Thymus (tissue), 11 donors: ENCODE data around the gene DCC. TPM values are rescaled to one million over a fixed set of nuclear protein-coding genes. Genes with fewer than 3 reads are reported as not detected.

Experiments
- DNase-seq, 9 donors: peaks; one replicate each; pipeline ENCODE4 v3.0.0-alpha.2; 2013; ENCODE audit warnings: low spot score in 9 of 9, low read depth in 6 of 9, missing footprints in 1 of 9
- H3K27ac ChIP-seq, 2 donors: one replicate each; pipeline ENCODE4 v1.5.1; 2013; ENCODE audit warnings: control low read depth in 1 of 2, low read depth in 1 of 2, low read length in 1 of 2, mild to moderate bottlenecking in 1 of 2, moderate library complexity in 1 of 2
- H3K27me3 ChIP-seq, 2 donors: one replicate each; pipeline ENCODE4 v1.5.1; 2013; ENCODE audit warnings: low read length in 1 of 2; ENCODE audit not compliant: control insufficient read depth in 2 of 2, insufficient read depth in 1 of 2
- H3K36me3 ChIP-seq, 2 donors: one replicate each; pipeline ENCODE4 v1.5.1; 2013; ENCODE audit warnings: low read length in 1 of 2, mild to moderate bottlenecking in 1 of 2, moderate library complexity in 1 of 2; ENCODE audit not compliant: control insufficient read depth in 2 of 2, insufficient read depth in 2 of 2
- H3K4me1 ChIP-seq, 2 donors: one replicate each; pipeline ENCODE4 v1.5.1; 2013; ENCODE audit warnings: low read length in 2 of 2; ENCODE audit not compliant: control insufficient read depth in 2 of 2, insufficient read depth in 2 of 2
- H3K4me3 ChIP-seq, 2 donors: one replicate each; pipeline ENCODE4 v1.5.1; 2013; ENCODE audit warnings: low read length in 2 of 2, control low read depth in 1 of 2, mild to moderate bottlenecking in 1 of 2
- H3K9me3 ChIP-seq, 2 donors: one replicate each; pipeline ENCODE4 v1.5.1; 2013; ENCODE audit warnings: low read length in 1 of 2, mild to moderate bottlenecking in 1 of 2; ENCODE audit not compliant: control insufficient read depth in 2 of 2, insufficient read depth in 1 of 2
- WGBS: extraction: QIAGEN DNeasy Blood & Tissue Kit; methylation state at CpG from one replicate; pipeline ENCODE4 v1.1.7; 2013; 5-methylcytosine and 5-hydroxymethylcytosine counted together
- polyA plus RNA-seq: library from polyadenylated mRNA; stranded (reverse); fragments of 200-250 nt; gene quantifications from one replicate; pipeline ENCODE4 v1.2.3, GENCODE V29; 2013
- total RNA-seq: library from RNA; stranded (reverse); fragments of 120-200 nt; gene quantifications from one replicate; pipeline ENCODE4 v1.2.4, GENCODE V29; 2013
- donor health status: healthy.

DCC gene
- total and polyA plus RNA-seq, 2 donors: 0.68 to 7.6 TPM

GRCh38 chr18:52636536-52636935, 296.5 kb downstream of the DCC start:
- WGBS: 97% methylated on average over 5 of the region's 5 CpGs
- no peaks in the 10 kb centered on the region for H3K36me3 ChIP-seq
- peaks cover 0 to 5% of the 10 kb centered on the region in 2 donors for H3K9me3 ChIP-seq
- H3K4me3 ChIP-seq: no peak overlapping the region
- no peak for DNase-seq
- H3K27me3 ChIP-seq: no peaks in the 10 kb centered on the region
- H3K27ac ChIP-seq: no peak overlapping the region
- H3K4me1 ChIP-seq: no peaks in the 10 kb centered on the region

GRCh38 chr18:52648201-52648600, 308.2 kb downstream of the DCC start:
- no peak overlapping the region for H3K27ac ChIP-seq
- WGBS: 90% methylated on average over 4 of the region's 4 CpGs
- DNase-seq: no peak
- H3K36me3 ChIP-seq: no peaks in the 10 kb centered on the region
- no peak overlapping the region for H3K4me3 ChIP-seq
- H3K9me3 ChIP-seq: no peaks in the 10 kb centered on the region
- no peaks in the 10 kb centered on the region for H3K27me3 ChIP-seq
- no peaks in the 10 kb centered on the region for H3K4me1 ChIP-seq

- WGBS: 80% methylated on average over 4 of the region's 4 CpGs
- no peaks in the 10 kb centered on the region for H3K36me3 ChIP-seq
Observed at GRCh38 chr18:52652391-52652790, 312.4 kb downstream of the DCC start.

GRCh38 chr18:52657043-52657805, 317.2 kb downstream of the DCC start:
- H3K4me1 ChIP-seq: no peaks in the 10 kb centered on the region
- no peak for DNase-seq
- no peaks in the 10 kb centered on the region for H3K36me3 ChIP-seq
- H3K27ac ChIP-seq: no peak overlapping the region
- 83% methylated on average over 8 of the region's 8 CpGs for WGBS
- no peaks in the 10 kb centered on the region for H3K27me3 ChIP-seq
- no peak overlapping the region for H3K4me3 ChIP-seq
- H3K9me3 ChIP-seq: no peaks in the 10 kb centered on the region

More at GRCh38 chr18:52652391-52652790, 312.4 kb downstream of the DCC start:
- no peaks in the 10 kb centered on the region for H3K9me3 ChIP-seq
- H3K4me1 ChIP-seq: no peaks in the 10 kb centered on the region
- no peak overlapping the region for H3K27ac ChIP-seq
- H3K27me3 ChIP-seq: no peaks in the 10 kb centered on the region
- no peak for DNase-seq
- H3K4me3 ChIP-seq: no peak overlapping the region

- WGBS: 19% methylated on average over 4 of the region's 4 CpGs
- no peaks in the 10 kb centered on the region for H3K4me1 ChIP-seq
Observed at GRCh38 chr18:52667463-52668065, 327.6 kb downstream of the DCC start.

GRCh38 chr18:52670896-52671295, 330.9 kb downstream of the DCC start:
- H3K4me1 ChIP-seq: no peaks in the 10 kb centered on the region
- no peaks in the 10 kb centered on the region for H3K36me3 ChIP-seq
- H3K27me3 ChIP-seq: no peaks in the 10 kb centered on the region
- H3K9me3 ChIP-seq: no peaks in the 10 kb centered on the region
- WGBS: 36% methylated on average over 3 of the region's 3 CpGs
- no peak for DNase-seq
- H3K4me3 ChIP-seq: no peak overlapping the region
- H3K27ac ChIP-seq: no peak overlapping the region

More at GRCh38 chr18:52667463-52668065, 327.6 kb downstream of the DCC start:
- Histone ChIP-seq H3K9me3 (no peaks in the 10 kb centered on the region), H3K27ac (no peak overlapping the region), H3K27me3 (no peaks in the 10 kb centered on the region), H3K4me3 (no peak overlapping the region), H3K36me3 (no peaks in the 10 kb centered on the region)
- no peak for DNase-seq

- Histone ChIP-seq H3K36me3 (no peaks in the 10 kb centered on the region), H3K4me1 (no peaks in the 10 kb centered on the region), H3K4me3 (no peak overlapping the region), H3K27me3 (no peaks in the 10 kb centered on the region), H3K27ac (no peak overlapping the region), H3K9me3 (no peaks in the 10 kb centered on the region)
- DNase-seq: no peak
- 63% methylated on average over 3 of the region's 3 CpGs for WGBS
Observed at GRCh38 chr18:52678034-52678433, 338.0 kb downstream of the DCC start.

GRCh38 chr18:52678551-52678950, 338.6 kb downstream of the DCC start:
- no peaks in the 10 kb centered on the region for H3K9me3 ChIP-seq
- no peaks in the 10 kb centered on the region for H3K4me1 ChIP-seq
- 81% methylated on average over 8 of the region's 8 CpGs for WGBS

GRCh38 chr18:52679354-52679753, 339.4 kb downstream of the DCC start:
- no peaks in the 10 kb centered on the region for H3K36me3 ChIP-seq
- H3K9me3 ChIP-seq: no peaks in the 10 kb centered on the region
- H3K27ac ChIP-seq: no peak overlapping the region
- no peak overlapping the region for H3K4me3 ChIP-seq
- no peaks in the 10 kb centered on the region for H3K27me3 ChIP-seq
- WGBS: 64% methylated on average over 2 of the region's 2 CpGs
- DNase-seq: no peak
- no peaks in the 10 kb centered on the region for H3K4me1 ChIP-seq

More at GRCh38 chr18:52678551-52678950, 338.6 kb downstream of the DCC start:
- H3K36me3 ChIP-seq: no peaks in the 10 kb centered on the region
- no peak overlapping the region for H3K27ac ChIP-seq
- H3K27me3 ChIP-seq: no peaks in the 10 kb centered on the region
- H3K4me3 ChIP-seq: no peak overlapping the region
- no peak for DNase-seq
